Mesenchymal stem cell (in vitro differentiated cells and primary cell): ENCODE results near the gene ASB7. TPM values are rescaled to one million over a fixed set of nuclear protein-coding genes. Genes with fewer than 3 reads are reported as not detected.

ENCODE experiments used
- DNase-seq: peaks from one replicate; pipeline ENCODE4 v3.0.0-alpha.2; 2013
- H2AFZ ChIP-seq: one replicate; pipeline ENCODE4 v1.6.1; 2013; ENCODE audit warnings: low read depth, mild to moderate bottlenecking, control low read depth, inconsistent platforms, low read length, moderate library complexity
- H2AK5ac ChIP-seq: 2 replicates; pipeline ENCODE4 v1.6.1; 2013; ENCODE audit warnings: low read length, moderate library complexity, mild to moderate bottlenecking, inconsistent platforms; ENCODE audit not compliant: severe bottlenecking
- H2BK120ac ChIP-seq: one replicate; pipeline ENCODE4 v1.6.1; 2013; ENCODE audit warnings: low read depth, mild to moderate bottlenecking, inconsistent platforms, low read length, moderate library complexity
- H2BK12ac ChIP-seq, 2 experiments: one replicate each; pipeline ENCODE4 v1.6.1; 2013; ENCODE audit warnings: inconsistent platforms in 2 of 2, low read length in 2 of 2, mild to moderate bottlenecking in 2 of 2, moderate library complexity in 2 of 2, control low read depth in 1 of 2
- H2BK15ac ChIP-seq: one replicate; pipeline ENCODE4 v1.6.1; 2013; ENCODE audit warnings: mild to moderate bottlenecking, low read depth, inconsistent platforms; ENCODE audit not compliant: poor library complexity, severe bottlenecking
- H2BK5ac ChIP-seq: 2 replicates; pipeline ENCODE4 v1.6.1; 2013; ENCODE audit warnings: low read depth, mild to moderate bottlenecking, low read length, control low read depth, inconsistent platforms; ENCODE audit not compliant: poor library complexity, severe bottlenecking
- H3K14ac ChIP-seq, 2 experiments: one replicate each; pipeline ENCODE4 v1.6.1; 2013; ENCODE audit warnings: inconsistent platforms in 2 of 2, low read length in 2 of 2, control low read depth in 1 of 2, mild to moderate bottlenecking in 1 of 2, moderate library complexity in 1 of 2
- H3K18ac ChIP-seq, 2 experiments: one replicate each; pipeline ENCODE4 v1.6.1; 2013; ENCODE audit warnings: inconsistent platforms in 2 of 2, low read length in 2 of 2, control low read depth in 1 of 2, low read depth in 1 of 2, mild to moderate bottlenecking in 1 of 2
- H3K23ac ChIP-seq, 2 experiments: one replicate each; pipeline ENCODE4 v1.6.1; 2013; ENCODE audit warnings: inconsistent platforms in 2 of 2, low read length in 2 of 2, mild to moderate bottlenecking in 2 of 2, moderate library complexity in 2 of 2, control low read depth in 1 of 2
- H3K27ac ChIP-seq: 2 replicates; pipeline ENCODE4 v1.5.1; 2013; ENCODE audit warnings: mild to moderate bottlenecking, moderate library complexity, low read length, control low read depth, inconsistent platforms; ENCODE audit not compliant: poor library complexity, severe bottlenecking
- H3K27me3 ChIP-seq, 2 experiments: 2 replicates each; pipeline versions ENCODE4 v1.6.1 to v1.7.0; 2013; ENCODE audit warnings: low read length in 2 of 2, mild to moderate bottlenecking in 2 of 2, moderate library complexity in 2 of 2, control low read depth in 1 of 2, inconsistent platforms in 1 of 2; ENCODE audit not compliant: control insufficient read depth in 1 of 2, insufficient read depth in 1 of 2
- H3K36me3 ChIP-seq, 2 experiments: 2 replicates each; pipeline versions ENCODE4 v1.6.1 to v1.7.0; 2013; ENCODE audit warnings: low read length in 2 of 2, control low read depth in 1 of 2, inconsistent platforms in 1 of 2, low read depth in 1 of 2, mild to moderate bottlenecking in 1 of 2; ENCODE audit not compliant: insufficient read depth in 2 of 2, control insufficient read depth in 1 of 2
- H3K4ac ChIP-seq, 2 experiments: one replicate each; pipeline ENCODE4 v1.6.1; 2013; ENCODE audit warnings: inconsistent platforms in 2 of 2, low read length in 2 of 2, mild to moderate bottlenecking in 2 of 2, moderate library complexity in 2 of 2, control low read depth in 1 of 2, low read depth in 1 of 2
- H3K4me1 ChIP-seq: 2 replicates; pipeline ENCODE4 v1.6.1; 2013; ENCODE audit warnings: low read depth, low read length, control low read depth; ENCODE audit not compliant: control insufficient read depth, insufficient read depth
- H3K4me2 ChIP-seq: 2 replicates; pipeline ENCODE4 v1.6.1; 2013; ENCODE audit warnings: low read length, mild to moderate bottlenecking, inconsistent platforms; ENCODE audit not compliant: poor library complexity, severe bottlenecking
- H3K4me3 ChIP-seq, 2 experiments: 2 replicates each; pipeline versions ENCODE4 v1.5.1 to v1.7.0; 2013; ENCODE audit warnings: low read length in 2 of 2, mild to moderate bottlenecking in 2 of 2, control low read depth in 1 of 2, low read depth in 1 of 2; ENCODE audit not compliant: insufficient read depth in 1 of 2
- H3K79me1 ChIP-seq: replicated peaks from 2 replicates; pipeline ENCODE4 v1.6.1; 2013; ENCODE audit warnings: mild to moderate bottlenecking, control low read depth, low read length, inconsistent platforms; ENCODE audit not compliant: poor library complexity, severe bottlenecking
- H3K9ac ChIP-seq: 2 replicates; pipeline ENCODE4 v1.7.0; 2013; ENCODE audit warnings: mild to moderate bottlenecking, low read length, moderate library complexity
- H3K9me3 ChIP-seq: 2 replicates; pipeline ENCODE4 v1.7.0; 2013; ENCODE audit warnings: mild to moderate bottlenecking, low read length; ENCODE audit not compliant: control insufficient read depth
- H4K8ac ChIP-seq: one replicate; pipeline ENCODE4 v1.6.1; 2013; ENCODE audit warnings: inconsistent platforms, mild to moderate bottlenecking, low read length, moderate library complexity
- H4K91ac ChIP-seq: one replicate; pipeline ENCODE4 v1.6.1; 2013; ENCODE audit warnings: mild to moderate bottlenecking, low read length, inconsistent platforms
- WGBS: methylation state at CpG from one replicate; pipeline ENCODE4 v1.1.7; 2013; ENCODE audit warnings: mixed read lengths; 5-methylcytosine and 5-hydroxymethylcytosine counted together
- small RNA-seq: library from polyadenylated mRNA; stranded (forward); fragments of <200 nt; extraction: miRNeasy Mini kit (QIAGEN cat#:217004); gene quantifications from one replicate; pipeline ENCODE3, GENCODE V24; 2013; ENCODE audit warnings: low read depth

ASB7 gene

GRCh38 chr15:100694381-100695021 is 92.1 kb downstream of the ASB7 start:
- no peaks in the 10 kb centered on the region for H3K36me3 ChIP-seq
- H3K4me2 ChIP-seq: no peak overlapping the region
- peak; percentile 83 for DNase-seq
- no peak overlapping the region for H3K14ac ChIP-seq
- H3K27me3 ChIP-seq: peaks cover 0 to 15% of the 10 kb centered on the region in 2 experiments
- H3K9ac ChIP-seq: peak overlapping the region; percentile 55
- H3K79me1 ChIP-seq: no peaks in the 10 kb centered on the region
- H2BK5ac ChIP-seq: no peak overlapping the region
- no peak overlapping the region for H2BK120ac ChIP-seq
- no peak overlapping the region for H3K4ac ChIP-seq
- H3K23ac ChIP-seq: no peak overlapping the region
- no peaks in the 10 kb centered on the region for H3K9me3 ChIP-seq
- H4K91ac ChIP-seq: no peak overlapping the region
- no peak overlapping the region for H4K8ac ChIP-seq
- H2BK12ac ChIP-seq: no peak overlapping the region
- H2BK15ac ChIP-seq: no peak overlapping the region
- WGBS: 0% methylated on average over 2 of the region's 4 CpGs
- H3K4me1 ChIP-seq: no peaks in the 10 kb centered on the region
- no peak overlapping the region for H3K4me3 ChIP-seq
- H2AK5ac ChIP-seq: no peak overlapping the region
- H3K27ac ChIP-seq: no peak overlapping the region
- peak overlapping the region in 1 of 2 experiments; percentile 62 for H3K18ac ChIP-seq
- H2AFZ ChIP-seq: no peak overlapping the region

GRCh38 chr15:100695048-100695447 is 92.7 kb downstream of the ASB7 start:
- WGBS: 67% methylated on average over 1 of the region's 3 CpGs

GRCh38 chr15:100696452-100696851 is 94.1 kb downstream of the ASB7 start:
- Histone ChIP-seq H2BK12ac (peak overlapping the region in 1 of 2 experiments; percentile 39), H2BK15ac (no peak overlapping the region), H3K14ac (no peak overlapping the region), H3K79me1 (no peaks in the 10 kb centered on the region), H2AK5ac (no peak overlapping the region), H3K9ac (peak overlapping the region; percentile 32), H3K36me3 (no peaks in the 10 kb centered on the region), H2BK120ac (peak overlapping the region; percentile 34), H4K8ac (no peak overlapping the region), H2BK5ac (no peak overlapping the region), H3K4me3 (no peak overlapping the region), H3K4me2 (no peak overlapping the region), H3K4me1 (no peaks in the 10 kb centered on the region), H3K27ac (no peak overlapping the region), H3K27me3 (peaks cover 0 to 9% of the 10 kb centered on the region in 2 experiments), H3K18ac (peak overlapping the region in 1 of 2 experiments; percentile 52), H3K9me3 (no peaks in the 10 kb centered on the region), H3K4ac (no peak overlapping the region), H2AFZ (no peak overlapping the region), H3K23ac (no peak overlapping the region), H4K91ac (no peak overlapping the region)
- WGBS: 72% methylated on average over 2 of the region's 3 CpGs
- DNase-seq: peak; percentile 53

More at GRCh38 chr15:100695048-100695447, 92.7 kb downstream of the ASB7 start:
- Histone ChIP-seq H3K4me2 (no peak overlapping the region), H3K4ac (no peak overlapping the region), H2BK5ac (no peak overlapping the region), H2AK5ac (no peak overlapping the region), H3K9ac (peak overlapping the region; percentile 55), H3K36me3 (no peaks in the 10 kb centered on the region), H3K4me1 (no peaks in the 10 kb centered on the region), H2AFZ (no peak overlapping the region), H2BK12ac (no peak overlapping the region), H3K27ac (no peak overlapping the region), H4K8ac (no peak overlapping the region), H3K4me3 (no peak overlapping the region), H3K23ac (no peak overlapping the region), H4K91ac (no peak overlapping the region), H3K14ac (no peak overlapping the region), H3K79me1 (no peaks in the 10 kb centered on the region), H3K27me3 (peaks cover 0 to 15% of the 10 kb centered on the region in 2 experiments), H2BK15ac (no peak overlapping the region), H2BK120ac (no peak overlapping the region), H3K9me3 (no peaks in the 10 kb centered on the region), H3K18ac (no peak overlapping the region)
- no peak for DNase-seq

Small RNA genes within 50 kb of the gene (small RNA-seq; reads per million reads assigned to genes)
- gene RF00019: not detected
- not detected for gene RNU6-181P
